LNCAP (cell line): ENCODE measurements around the gene KIF2C.

Experiments used
- TF ChIP-seq, protein P1 (sequence below): fragments of 450-650 bp; IDR thresholded peaks from 2 replicates; pipeline ENCODE4 v1.5.1; 2017; ENCODE audit warnings: mild to moderate bottlenecking

The KIF2C gene

DNA sequence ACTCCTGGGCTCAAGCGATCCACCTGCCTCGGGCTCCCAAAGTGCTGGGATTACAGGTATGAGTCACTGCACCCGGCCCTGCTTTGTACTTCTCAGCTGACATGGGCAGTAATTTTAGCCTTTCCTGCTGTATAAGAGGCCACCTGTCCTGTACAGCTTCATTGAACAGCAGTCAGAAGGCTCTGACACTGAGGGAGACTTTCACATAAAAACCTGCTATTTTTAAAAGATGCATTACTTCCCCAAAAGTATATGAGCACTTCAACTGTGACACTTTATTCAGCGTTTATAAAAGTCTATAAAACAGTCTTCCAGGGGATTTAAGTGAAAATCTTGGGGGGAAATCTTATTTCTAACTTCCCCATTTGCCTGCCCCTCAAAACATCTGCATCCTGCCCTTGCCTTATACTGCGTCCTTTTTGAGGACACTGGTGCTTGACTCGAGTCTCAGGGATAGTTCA, 26.3 kb upstream of the KIF2C start:
- TF ChIP-seq, protein P1, sequence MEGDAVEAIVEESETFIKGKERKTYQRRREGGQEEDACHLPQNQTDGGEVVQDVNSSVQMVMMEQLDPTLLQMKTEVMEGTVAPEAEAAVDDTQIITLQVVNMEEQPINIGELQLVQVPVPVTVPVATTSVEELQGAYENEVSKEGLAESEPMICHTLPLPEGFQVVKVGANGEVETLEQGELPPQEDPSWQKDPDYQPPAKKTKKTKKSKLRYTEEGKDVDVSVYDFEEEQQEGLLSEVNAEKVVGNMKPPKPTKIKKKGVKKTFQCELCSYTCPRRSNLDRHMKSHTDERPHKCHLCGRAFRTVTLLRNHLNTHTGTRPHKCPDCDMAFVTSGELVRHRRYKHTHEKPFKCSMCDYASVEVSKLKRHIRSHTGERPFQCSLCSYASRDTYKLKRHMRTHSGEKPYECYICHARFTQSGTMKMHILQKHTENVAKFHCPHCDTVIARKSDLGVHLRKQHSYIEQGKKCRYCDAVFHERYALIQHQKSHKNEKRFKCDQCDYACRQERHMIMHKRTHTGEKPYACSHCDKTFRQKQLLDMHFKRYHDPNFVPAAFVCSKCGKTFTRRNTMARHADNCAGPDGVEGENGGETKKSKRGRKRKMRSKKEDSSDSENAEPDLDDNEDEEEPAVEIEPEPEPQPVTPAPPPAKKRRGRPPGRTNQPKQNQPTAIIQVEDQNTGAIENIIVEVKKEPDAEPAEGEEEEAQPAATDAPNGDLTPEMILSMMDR, result no peak

DNA sequence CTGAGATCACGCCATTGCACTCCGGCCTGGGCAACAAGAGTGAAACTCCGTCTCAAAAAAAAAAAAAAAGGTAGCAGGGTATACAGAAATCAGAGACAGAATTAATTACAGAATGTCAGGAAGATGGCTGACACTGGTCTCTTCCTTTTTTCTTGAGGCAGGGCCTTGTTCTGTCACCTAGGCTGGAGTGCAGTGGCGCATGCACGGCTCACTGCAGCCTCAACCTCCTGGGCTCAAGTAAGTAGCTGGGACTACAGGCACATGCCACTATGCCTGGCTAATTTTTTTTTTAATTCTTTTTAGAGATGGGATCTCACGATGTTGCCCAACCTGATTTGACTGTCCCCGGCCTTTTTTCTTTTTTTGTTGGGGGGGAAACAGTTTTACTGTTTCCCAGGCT, 25.1 kb upstream of the KIF2C start:
- TF ChIP-seq, protein P1, result no peak

DNA sequence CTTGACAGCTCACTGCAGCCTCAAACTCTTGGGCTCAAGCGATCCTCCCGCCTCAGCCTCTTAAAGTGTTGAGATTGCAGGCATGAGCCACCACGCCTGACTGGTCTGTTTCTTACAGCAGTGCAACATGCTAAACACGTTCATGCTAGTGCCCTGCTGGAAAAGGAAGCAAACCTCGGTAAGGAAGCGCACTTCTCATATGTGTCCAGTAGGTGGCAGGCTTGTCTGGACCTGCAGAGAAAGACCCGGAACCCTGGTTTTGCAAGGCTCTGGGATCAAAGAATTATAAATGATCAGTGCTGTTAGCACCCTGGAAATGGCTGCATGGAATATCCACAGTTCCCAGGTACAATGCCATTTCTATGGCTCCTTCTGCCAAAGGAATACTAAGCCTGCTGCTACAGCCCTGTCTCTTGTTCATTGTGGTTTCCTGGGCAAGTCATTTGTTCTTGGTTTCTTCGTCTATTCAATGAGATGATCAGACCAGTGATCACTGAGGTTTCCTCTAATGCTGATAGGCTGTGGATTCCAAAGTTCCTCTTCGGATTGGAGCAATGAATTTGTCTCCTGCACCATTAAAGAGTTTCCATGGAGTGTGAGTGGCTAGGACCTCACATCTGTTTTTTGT, 24.6 kb upstream of the KIF2C start:
- TF ChIP-seq, protein P1, result peak; percentile 91

- TF ChIP-seq, protein P1, result no peak
Observed at GRCh38 chr1:44717156-44717555, 22.5 kb upstream of the KIF2C start.

- TF ChIP-seq, protein P1, result no peak
Observed at GRCh38 chr1:44717653-44718052, 22.0 kb upstream of the KIF2C start.

- TF ChIP-seq, protein P1, result no peak
Observed at GRCh38 chr1:44718091-44718490, 21.5 kb upstream of the KIF2C start.

DNA sequence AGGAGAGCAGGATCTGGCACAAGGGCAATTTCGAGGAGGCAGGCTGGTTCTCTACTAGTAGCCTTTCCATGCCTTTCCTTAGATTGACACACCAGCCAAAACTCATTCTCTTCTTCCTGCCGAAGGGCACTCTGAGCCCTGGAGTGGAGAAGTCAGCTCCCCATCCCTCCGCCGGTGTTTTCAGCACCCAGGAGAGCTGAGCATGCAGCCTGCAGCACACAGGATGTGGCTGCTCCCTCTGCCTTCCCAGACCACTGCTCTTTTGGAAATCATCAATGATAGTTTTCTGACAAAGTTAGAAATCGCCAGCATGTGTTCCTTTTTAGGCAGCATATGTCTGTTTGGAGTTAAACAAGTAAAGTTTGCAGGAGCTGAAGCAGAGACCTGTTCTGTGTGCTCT, 20.3 kb upstream of the KIF2C start:
- TF ChIP-seq, protein P1, result no peak

DNA sequence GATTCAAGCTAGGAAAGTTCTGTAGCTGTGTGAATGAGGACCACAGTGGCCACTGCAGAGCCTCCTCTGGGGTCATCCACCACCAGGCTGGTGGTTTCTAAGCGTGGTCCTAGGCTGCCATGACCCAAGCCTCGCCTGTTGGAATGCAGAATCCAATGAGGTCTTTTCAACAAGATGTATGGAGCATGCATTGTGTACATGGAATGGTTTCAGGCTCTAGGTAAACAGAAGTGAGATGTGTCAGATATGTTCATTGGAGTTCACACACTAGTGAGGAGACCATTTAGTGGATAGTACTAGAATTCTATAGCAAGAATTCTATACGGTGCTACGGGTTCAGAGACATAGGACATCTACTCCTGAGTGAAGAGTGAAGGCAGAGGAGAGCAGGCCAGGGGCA, 19.4 kb upstream of the KIF2C start:
- TF ChIP-seq, protein P1, result no peak
